Smooth muscle cell (in vitro differentiated cells): ENCODE data around the gene MT1H. TPM values are rescaled to one million over a fixed set of nuclear protein-coding genes. Genes with fewer than 3 reads are reported as not detected.

Experiments used
- DNase-seq: peaks from one replicate; lab custom pipeline; 2025; ENCODE audit not compliant: unreplicated experiment; lab: John Stamatoyannopoulos, UW
- H2AFZ ChIP-seq: fragments of 200-600 bp; sonication (generic); 2 replicates; pipeline ENCODE4 v1.6.0; 2016; ENCODE audit warnings: antibody characterized with exemption, low read depth, mild to moderate bottlenecking
- H3F3A ChIP-seq: fragments of 200-600 bp; sonication (generic); 2 replicates; pipeline ENCODE4 v1.6.0; 2017; ENCODE audit warnings: antibody characterized with exemption, low read depth
- H3K27ac ChIP-seq: fragments of 200-600 bp; sonication (generic); 2 replicates; pipeline ENCODE4 v1.5.1; 2016; ENCODE audit warnings: low read depth, mild to moderate bottlenecking
- H3K27me3 ChIP-seq: fragments of 200-600 bp; sonication (generic); 2 replicates; pipeline ENCODE4 v1.6.1; 2016; ENCODE audit warnings: low read depth, mild to moderate bottlenecking
- H3K36me3 ChIP-seq: fragments of 200-600 bp; sonication (generic); 2 replicates; pipeline ENCODE4 v1.5.1; 2016; ENCODE audit warnings: low read depth
- H3K4me1 ChIP-seq: fragments of 200-600 bp; sonication (generic); 2 replicates; pipeline ENCODE4 v1.5.1; 2016; ENCODE audit warnings: low read depth
- H3K4me2 ChIP-seq: fragments of 200-600 bp; sonication (generic); 2 replicates; pipeline ENCODE4 v1.6.0; 2016; ENCODE audit warnings: mild to moderate bottlenecking
- H3K4me3 ChIP-seq: fragments of 200-600 bp; sonication (generic); 2 replicates; pipeline ENCODE4 v1.5.1; 2016; ENCODE audit warnings: mild to moderate bottlenecking
- H3K79me2 ChIP-seq: fragments of 200-600 bp; sonication (generic); 2 replicates; pipeline ENCODE4 v1.6.0; 2016; ENCODE audit warnings: low read depth, mild to moderate bottlenecking
- H3K9ac ChIP-seq: fragments of 200-600 bp; sonication (generic); 2 replicates; pipeline ENCODE4 v1.6.0; 2016; ENCODE audit warnings: low read depth
- H3K9me3 ChIP-seq: fragments of 200-600 bp; sonication (generic); replicated peaks from 2 replicates; pipeline ENCODE4 v1.5.1; 2016; ENCODE audit warnings: low read depth
- H4K20me1 ChIP-seq: fragments of 200-600 bp; sonication (generic); 2 replicates; pipeline ENCODE4 v1.6.0; 2016; ENCODE audit warnings: low read depth
- WGBS: methylation state at CpG from one replicate; pipeline ENCODE4 v1.1.7; 2016; ENCODE audit warnings: low lambda C conversion rate; 5-methylcytosine and 5-hydroxymethylcytosine counted together
- polyA plus RNA-seq: library from polyadenylated mRNA; unstranded; fragments of >200 nt; fragmentation: Nextera tagmentation; extraction: Ambion mirVana; gene quantifications from 2 replicates; pipeline ENCODE4 v1.2.1, GENCODE V29; 2016
- total RNA-seq: library from RNA; depleted of rRNA; stranded (reverse); fragments of >200 nt; gene quantifications from 2 replicates; pipeline ENCODE4 v1.2.3, GENCODE V29; 2014
- TF ChIP-seq, protein P1 (sequence below): fragments of 200-600 bp; sonication (generic); IDR thresholded peaks from 2 replicates; pipeline ENCODE4 v1.5.1; 2017; ENCODE audit warnings: borderline replicate concordance, mild to moderate bottlenecking, antibody characterized with exemption; ENCODE audit not compliant: insufficient read depth, poor library complexity, severe bottlenecking

The MT1H gene
- total and polyA plus RNA-seq, 2 experiments from 2014 or later: not detected

DNA sequence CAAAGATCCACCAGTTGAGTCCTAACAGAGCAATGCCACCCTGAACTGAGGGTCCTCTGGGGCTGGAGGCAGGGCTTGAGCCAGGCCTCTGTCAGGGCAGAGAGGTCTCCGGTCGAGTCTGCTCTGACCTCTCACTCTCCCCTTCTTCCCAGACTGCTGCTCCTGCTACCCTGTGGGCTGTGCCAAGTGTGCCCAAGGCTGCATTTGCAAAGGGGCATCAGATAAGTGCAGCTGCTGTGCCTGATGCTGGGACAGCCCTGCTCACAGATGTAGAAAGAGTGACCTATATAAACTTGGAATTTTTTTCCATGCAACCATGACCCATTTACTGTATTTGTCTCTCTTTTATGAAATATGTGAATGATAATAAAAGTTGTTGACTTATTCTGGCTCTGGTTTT, 20.3 kb upstream of the MT1H start:
- 100% methylated on average over 2 of the region's 2 CpGs for WGBS
- Histone ChIP-seq H3K9me3 (no peaks in the 10 kb centered on the region), H3K27me3 (peaks cover 93% of the 10 kb centered on the region), H4K20me1 (no peaks in the 10 kb centered on the region), H3K79me2 (no peaks in the 10 kb centered on the region), H3K27ac (no peak overlapping the region), H3K9ac (no peak overlapping the region), H3K36me3 (no peaks in the 10 kb centered on the region), H3K4me1 (no peaks in the 10 kb centered on the region), H3K4me2 (no peak overlapping the region), H3K4me3 (no peak overlapping the region), H3F3A (no peaks in the 10 kb centered on the region), H2AFZ (no peak overlapping the region)
- DNase-seq: no peak
- TF ChIP-seq, protein P1, sequence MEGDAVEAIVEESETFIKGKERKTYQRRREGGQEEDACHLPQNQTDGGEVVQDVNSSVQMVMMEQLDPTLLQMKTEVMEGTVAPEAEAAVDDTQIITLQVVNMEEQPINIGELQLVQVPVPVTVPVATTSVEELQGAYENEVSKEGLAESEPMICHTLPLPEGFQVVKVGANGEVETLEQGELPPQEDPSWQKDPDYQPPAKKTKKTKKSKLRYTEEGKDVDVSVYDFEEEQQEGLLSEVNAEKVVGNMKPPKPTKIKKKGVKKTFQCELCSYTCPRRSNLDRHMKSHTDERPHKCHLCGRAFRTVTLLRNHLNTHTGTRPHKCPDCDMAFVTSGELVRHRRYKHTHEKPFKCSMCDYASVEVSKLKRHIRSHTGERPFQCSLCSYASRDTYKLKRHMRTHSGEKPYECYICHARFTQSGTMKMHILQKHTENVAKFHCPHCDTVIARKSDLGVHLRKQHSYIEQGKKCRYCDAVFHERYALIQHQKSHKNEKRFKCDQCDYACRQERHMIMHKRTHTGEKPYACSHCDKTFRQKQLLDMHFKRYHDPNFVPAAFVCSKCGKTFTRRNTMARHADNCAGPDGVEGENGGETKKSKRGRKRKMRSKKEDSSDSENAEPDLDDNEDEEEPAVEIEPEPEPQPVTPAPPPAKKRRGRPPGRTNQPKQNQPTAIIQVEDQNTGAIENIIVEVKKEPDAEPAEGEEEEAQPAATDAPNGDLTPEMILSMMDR: no peak

DNA sequence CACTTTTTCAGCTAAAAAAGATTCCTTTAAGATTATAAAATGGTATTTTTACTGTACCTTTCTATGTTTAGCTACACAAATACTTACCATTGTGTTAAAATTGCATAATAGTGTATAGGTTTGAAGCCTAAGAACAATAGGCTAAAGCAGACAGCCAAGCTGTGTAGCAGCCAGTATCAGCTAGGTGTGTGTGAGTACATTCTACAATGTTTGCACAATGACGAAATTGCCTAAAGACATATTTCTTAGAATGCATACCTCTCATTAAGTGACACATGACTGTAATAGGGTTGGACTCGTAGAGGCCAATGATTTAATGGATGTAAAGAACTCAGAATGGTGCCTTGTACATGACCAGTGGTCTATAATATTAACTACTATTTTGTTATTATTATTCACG, 19.8 kb upstream of the MT1H start:
- H3K27me3 ChIP-seq: peaks cover 91% of the 10 kb centered on the region
- no peaks in the 10 kb centered on the region for H3K36me3 ChIP-seq
- H3K4me3 ChIP-seq: no peak overlapping the region
- no peaks in the 10 kb centered on the region for H3F3A ChIP-seq
- H2AFZ ChIP-seq: no peak overlapping the region
- no peaks in the 10 kb centered on the region for H3K4me1 ChIP-seq
- no peaks in the 10 kb centered on the region for H3K79me2 ChIP-seq
- TF ChIP-seq, protein P1: no peak
- H3K27ac ChIP-seq: no peak overlapping the region
- no peak overlapping the region for H3K4me2 ChIP-seq
- H4K20me1 ChIP-seq: no peaks in the 10 kb centered on the region
- no peak for DNase-seq
- whole genome bisulfite sequencing: 75% methylated on average over 3 of the region's 3 CpGs
- no peaks in the 10 kb centered on the region for H3K9me3 ChIP-seq
- no peak overlapping the region for H3K9ac ChIP-seq

DNA sequence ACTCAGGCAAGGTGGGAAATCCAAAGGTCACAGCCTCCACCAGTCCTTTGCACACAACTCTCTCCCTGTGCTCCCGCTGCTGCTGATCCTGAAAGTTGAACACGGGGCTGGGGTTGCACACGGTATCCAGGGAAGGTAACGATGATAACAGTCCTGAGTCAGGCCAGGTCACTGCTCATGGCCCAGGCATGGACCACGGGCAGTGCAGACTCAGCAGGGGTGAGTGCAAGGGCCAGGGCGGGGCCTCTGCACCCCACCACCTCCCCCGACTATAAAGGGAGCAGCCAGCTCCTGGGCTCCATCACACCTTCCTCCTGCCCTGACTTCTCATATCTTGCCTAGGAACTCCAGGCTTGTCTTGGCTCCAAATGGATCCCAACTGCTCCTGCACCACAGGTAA, 18.0 kb upstream of the MT1H start, which contains the start of gene MT1B:
TSS of gene MT1B (plus strand) at position 301 of the 400 bp plus-strand sequence. CDS start at position 369, 68 bp downstream.
- Histone ChIP-seq H2AFZ (no peak within 1 kb of the TSS), H3K27me3 (peaks cover 73% of the 10 kb centered on the region), H3F3A (no peaks in the 10 kb centered on the region), H3K36me3 (no peaks in the 10 kb centered on the region), H4K20me1 (no peaks in the 10 kb centered on the region), H3K4me3 (no peak within 1 kb of the TSS), H3K9ac (no peak within 1 kb of the TSS), H3K79me2 (no peaks in the 10 kb centered on the region), H3K4me1 (no peaks in the 10 kb centered on the region), H3K27ac (no peak within 1 kb of the TSS), H3K9me3 (no peaks in the 10 kb centered on the region), H3K4me2 (no peak within 1 kb of the TSS)
- 81% methylated on average over 7 of the region's 7 CpGs for WGBS
- DNase-seq: no peak
- TF ChIP-seq, protein P1: no peak

DNA sequence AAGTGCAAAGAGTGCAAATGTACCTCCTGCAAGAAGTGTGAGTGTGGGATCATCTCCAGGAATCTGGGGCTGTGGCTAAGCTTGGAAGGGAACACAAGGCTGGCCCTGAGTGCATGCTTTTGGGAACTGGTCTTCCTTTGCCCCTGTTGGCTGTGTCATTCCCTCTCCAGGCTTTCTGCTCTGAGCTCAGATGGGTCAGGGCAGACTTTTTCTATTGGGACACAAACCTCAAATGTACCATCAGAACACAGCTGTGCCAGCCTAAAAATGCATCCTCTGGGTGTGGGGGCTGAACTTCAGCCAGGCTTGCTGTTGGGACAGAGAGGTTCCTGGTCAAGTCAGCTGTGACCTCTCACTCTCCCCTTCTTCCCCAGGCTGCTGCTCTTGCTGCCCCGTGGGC, 17.0 kb upstream of the MT1H start:
- Histone ChIP-seq H2AFZ (no peak overlapping the region), H3K27me3 (peaks cover 71% of the 10 kb centered on the region), H3K9me3 (no peaks in the 10 kb centered on the region), H3F3A (no peaks in the 10 kb centered on the region), H3K79me2 (no peaks in the 10 kb centered on the region), H3K4me1 (peaks cover 6% of the 10 kb centered on the region), H3K27ac (no peak overlapping the region), H3K36me3 (no peaks in the 10 kb centered on the region), H4K20me1 (no peaks in the 10 kb centered on the region), H3K9ac (no peak overlapping the region), H3K4me3 (no peak overlapping the region), H3K4me2 (no peak overlapping the region)
- 88% methylated on average over 1 of the region's 1 CpG for WGBS
- DNase-seq: no peak
- TF ChIP-seq, protein P1: no peak
